SK-N-DZ (cell line): ENCODE measurements around the gene TNXB. TPM values are rescaled to one million over a fixed set of nuclear protein-coding genes. Genes with fewer than 3 reads are reported as not detected.
"Not testable (repeated sequence)": the region's sequence is repeated elsewhere in the genome, so short reads cannot be mapped to it uniquely, and the experiment has no call there.

Source experiments
- DNase-seq: peaks from one replicate; pipeline ENCODE4 v3.0.0-alpha.2; 2015; ENCODE audit warnings: low spot score
- polyA plus RNA-seq, 2 experiments: library from polyadenylated mRNA; depleted of rRNA; stranded (reverse); fragments of >200 nt; gene quantifications; 2 replicates each; pipeline ENCODE4 v1.2.3, GENCODE V29; 2014

The TNXB gene
- 0.24 and 0.39 TPM in 2 replicates for polyA plus RNA-seq (2014; cell fraction: cytosol; rRNA removed)
- 0.41 and 1.2 TPM in 2 replicates for polyA plus RNA-seq (2014; cell fraction: nucleus; rRNA removed)

GRCh38 chr6:32109114-32109764 is at the start of gene TNXB:
TNXB (minus strand) TSS chr6:32109338; CDS start chr6:32098198, 11,140 bp downstream.
- no peak for DNase-seq

- no peak for DNase-seq
Observed at GRCh38 chr6:32158052-32158451, 48.9 kb upstream of the TNXB start.

GRCh38 chr6:32156891-32157290 is 47.8 kb upstream of the TNXB start:
- no peak for DNase-seq

GRCh38 chr6:32154514-32155161 is 45.5 kb upstream of the TNXB start:
- peak; percentile 79 for DNase-seq

GRCh38 chr6:32153564-32154513 is 44.7 kb upstream of the TNXB start, which contains the start of gene PPT2:
PPT2 (plus strand) TSS chr6:32154141; CDS start chr6:32154595, 454 bp downstream.
- peak; percentile 91 for DNase-seq

GRCh38 chr6:32152769-32153563 is 43.8 kb upstream of the TNXB start:
- DNase-seq: peak; percentile 68

GRCh38 chr6:32151863-32152768 is 43.0 kb upstream of the TNXB start, which contains the start of gene PRRT1:
PRRT1 (minus strand) TSS chr6:32151939; CDS start chr6:32151827, 112 bp downstream.
- peak; percentile 33 for DNase-seq

GRCh38 chr6:32151181-32151862 is 42.2 kb upstream of the TNXB start:
- DNase-seq: no peak

- no peak for DNase-seq
Observed at GRCh38 chr6:32149932-32150870, 41.1 kb upstream of the TNXB start.

GRCh38 chr6:32149092-32149755 is 40.1 kb upstream of the TNXB start:
- no peak for DNase-seq

- no peak for DNase-seq
Observed at GRCh38 chr6:32148289-32149091, 39.4 kb upstream of the TNXB start.

- no peak for DNase-seq
Observed at GRCh38 chr6:32147401-32148132, 38.4 kb upstream of the TNXB start.

GRCh38 chr6:32146687-32147086 is 37.5 kb upstream of the TNXB start:
- no peak for DNase-seq

GRCh38 chr6:32146287-32146686 is 37.1 kb upstream of the TNXB start:
- DNase-seq: no peak

GRCh38 chr6:32144238-32144637 is 35.1 kb upstream of the TNXB start:
- DNase-seq: not testable (repeated sequence)
